Hepatocyte (in vitro differentiated cells): Measurements from ENCODE around the gene PLXND1. TPM values are rescaled to one million over a fixed set of nuclear protein-coding genes. Genes with fewer than 3 reads are reported as not detected.
A peak's percentile ranks its signal among the peaks of the same experiment; 100 is the strongest.

Experiments used
- DNase-seq: peaks from one replicate; pipeline ENCODE4 v3.0.0-alpha.2; 2016; ENCODE audit warnings: low spot score
- H2AFZ ChIP-seq: fragments of 200-600 bp; sonication (generic); 2 replicates; pipeline ENCODE4 v1.6.0; 2016; ENCODE audit warnings: antibody characterized with exemption, mild to moderate bottlenecking
- H3K27ac ChIP-seq: fragments of 200-600 bp; sonication (generic); 2 replicates; pipeline ENCODE4 v1.5.1; 2016; ENCODE audit warnings: mild to moderate bottlenecking
- H3K27me3 ChIP-seq: fragments of 200-600 bp; sonication (generic); 2 replicates; pipeline ENCODE4 v1.6.1; 2016
- H3K36me3 ChIP-seq: fragments of 200-600 bp; sonication (generic); replicated peaks from 2 replicates; pipeline ENCODE4 v1.5.1; 2016; ENCODE audit warnings: low read depth; ENCODE audit not compliant: insufficient read depth
- H3K4me1 ChIP-seq: fragments of 200-600 bp; sonication (generic); 2 replicates; pipeline ENCODE4 v1.5.1; 2016; ENCODE audit warnings: mild to moderate bottlenecking, moderate library complexity; ENCODE audit not compliant: insufficient read depth
- H3K4me2 ChIP-seq: fragments of 200-600 bp; sonication (generic); 2 replicates; pipeline ENCODE4 v1.6.0; 2016
- H3K4me3 ChIP-seq: fragments of 200-600 bp; sonication (generic); 2 replicates; pipeline ENCODE4 v1.5.1; 2016; ENCODE audit warnings: mild to moderate bottlenecking
- H3K79me2 ChIP-seq: fragments of 200-600 bp; sonication (generic); 2 replicates; pipeline ENCODE4 v1.6.0; 2017; ENCODE audit warnings: mild to moderate bottlenecking
- H3K9me2 ChIP-seq: fragments of 200-600 bp; sonication (generic); replicated peaks from 2 replicates; pipeline ENCODE4 v1.6.0; 2017; ENCODE audit warnings: mild to moderate bottlenecking; ENCODE audit not compliant: insufficient read depth
- H3K9me3 ChIP-seq: fragments of 200-600 bp; sonication (generic); 2 replicates; pipeline ENCODE4 v1.5.1; 2016; ENCODE audit warnings: low read depth, mild to moderate bottlenecking
- H4K20me1 ChIP-seq: fragments of 200-600 bp; sonication (generic); 2 replicates; pipeline ENCODE4 v1.6.0; 2016; ENCODE audit warnings: mild to moderate bottlenecking; ENCODE audit not compliant: insufficient read depth, poor library complexity, severe bottlenecking
- EZH2 ChIP-seq: fragments of 200-600 bp; sonication (generic); IDR thresholded peaks from 2 replicates; pipeline ENCODE4 v1.6.1; 2016; ENCODE audit warnings: antibody characterized with exemption, mild to moderate bottlenecking, borderline replicate concordance
- EZH2phosphoT487 ChIP-seq: fragments of 200-600 bp; sonication (generic); IDR thresholded peaks from one replicate; pipeline ENCODE4 v1.6.1; 2018; ENCODE audit warnings: antibody characterized with exemption, mild to moderate bottlenecking, low read depth, moderate library complexity; ENCODE audit not compliant: unreplicated experiment, severe bottlenecking
- WGBS: methylation state at CpG from one replicate; pipeline ENCODE4 v1.1.6; 2016; ENCODE audit warnings: low lambda C conversion rate; ENCODE audit errors: missing lambda C conversion rate; 5-methylcytosine and 5-hydroxymethylcytosine counted together
- polyA plus RNA-seq: library from polyadenylated mRNA; unstranded; fragments of >200 nt; fragmentation: Nextera tagmentation; extraction: Ambion mirVana; gene quantifications from 2 replicates; pipeline ENCODE4 v1.2.1, GENCODE V29; 2016
- total RNA-seq: library from RNA; depleted of rRNA; stranded (reverse); fragments of >200 nt; gene quantifications from 2 replicates; pipeline ENCODE4 v1.2.3, GENCODE V29; 2014
- TF ChIP-seq, protein P1 (sequence below): fragments of 200-600 bp; sonication (generic); IDR thresholded peaks from 2 replicates; pipeline ENCODE4 v1.5.1; 2016; ENCODE audit warnings: antibody characterized with exemption, mild to moderate bottlenecking; ENCODE audit not compliant: poor library complexity

The PLXND1 gene
- total and polyA plus RNA-seq, 2 experiments from 2014 or later = 36.3 to 45.3 TPM

GRCh38 chr3:129593595-129594339, 12.7 kb downstream of the PLXND1 start:
- 61% methylated on average over 22 of the region's 22 CpGs for WGBS
- Histone ChIP-seq H3K4me1 (peaks cover 62% of the 10 kb centered on the region), H3K27ac (peak overlapping the region; percentile 88), H3K9me2 (no peaks in the 10 kb centered on the region), H3K27me3 (no peaks in the 10 kb centered on the region), H3K79me2 (peaks cover 7% of the 10 kb centered on the region), H4K20me1 (no peaks in the 10 kb centered on the region), H3K4me2 (no peak overlapping the region), H2AFZ (no peak overlapping the region), H3K9me3 (no peaks in the 10 kb centered on the region), H3K4me3 (no peak overlapping the region), H3K36me3 (no peaks in the 10 kb centered on the region)
- TF ChIP-seq EZH2phosphoT487 (no peak), EZH2 (no peak)
- TF ChIP-seq, protein P1, sequence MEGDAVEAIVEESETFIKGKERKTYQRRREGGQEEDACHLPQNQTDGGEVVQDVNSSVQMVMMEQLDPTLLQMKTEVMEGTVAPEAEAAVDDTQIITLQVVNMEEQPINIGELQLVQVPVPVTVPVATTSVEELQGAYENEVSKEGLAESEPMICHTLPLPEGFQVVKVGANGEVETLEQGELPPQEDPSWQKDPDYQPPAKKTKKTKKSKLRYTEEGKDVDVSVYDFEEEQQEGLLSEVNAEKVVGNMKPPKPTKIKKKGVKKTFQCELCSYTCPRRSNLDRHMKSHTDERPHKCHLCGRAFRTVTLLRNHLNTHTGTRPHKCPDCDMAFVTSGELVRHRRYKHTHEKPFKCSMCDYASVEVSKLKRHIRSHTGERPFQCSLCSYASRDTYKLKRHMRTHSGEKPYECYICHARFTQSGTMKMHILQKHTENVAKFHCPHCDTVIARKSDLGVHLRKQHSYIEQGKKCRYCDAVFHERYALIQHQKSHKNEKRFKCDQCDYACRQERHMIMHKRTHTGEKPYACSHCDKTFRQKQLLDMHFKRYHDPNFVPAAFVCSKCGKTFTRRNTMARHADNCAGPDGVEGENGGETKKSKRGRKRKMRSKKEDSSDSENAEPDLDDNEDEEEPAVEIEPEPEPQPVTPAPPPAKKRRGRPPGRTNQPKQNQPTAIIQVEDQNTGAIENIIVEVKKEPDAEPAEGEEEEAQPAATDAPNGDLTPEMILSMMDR = no peak
- no peak for DNase-seq

- Histone ChIP-seq H3K4me1 (peaks cover 60% of the 10 kb centered on the region), H3K4me3 (no peak overlapping the region), H3K9me2 (no peaks in the 10 kb centered on the region), H3K36me3 (no peaks in the 10 kb centered on the region), H3K27ac (peak overlapping the region; percentile 72), H4K20me1 (no peaks in the 10 kb centered on the region), H3K4me2 (peak overlapping the region; percentile 68), H2AFZ (peak overlapping the region; percentile 2), H3K27me3 (no peaks in the 10 kb centered on the region), H3K79me2 (peaks cover 7% of the 10 kb centered on the region), H3K9me3 (no peaks in the 10 kb centered on the region)
- DNase-seq = no peak
- 75% methylated on average over 8 of the region's 8 CpGs for WGBS
- TF ChIP-seq, protein P1 = no peak
- no peak for TF ChIP-seq EZH2phosphoT487
- no peak for TF ChIP-seq EZH2
Observed at GRCh38 chr3:129593230-129593594, 13.3 kb downstream of the PLXND1 start.

GRCh38 chr3:129592381-129593131, 13.9 kb downstream of the PLXND1 start:
- TF ChIP-seq, protein P1 = no peak
- TF ChIP-seq EZH2phosphoT487 (no peak), EZH2 (no peak)
- H3K4me1 ChIP-seq = peaks cover 54% of the 10 kb centered on the region
- H3K27me3 ChIP-seq = no peaks in the 10 kb centered on the region
- DNase-seq = peak; percentile 61
- no peaks in the 10 kb centered on the region for H3K36me3 ChIP-seq
- peak overlapping the region; percentile 2 for H2AFZ ChIP-seq
- peaks cover 7% of the 10 kb centered on the region for H3K79me2 ChIP-seq
- H4K20me1 ChIP-seq = no peaks in the 10 kb centered on the region
- no peaks in the 10 kb centered on the region for H3K9me2 ChIP-seq
- H3K4me2 ChIP-seq = peak overlapping the region; percentile 68
- peak overlapping the region; percentile 72 for H3K27ac ChIP-seq
- H3K9me3 ChIP-seq = no peaks in the 10 kb centered on the region
- 16% methylated on average over 16 of the region's 26 CpGs for WGBS
- H3K4me3 ChIP-seq = no peak overlapping the region
